ENCODE measurements around the gene CACNB4.
"Not testable (repeated sequence)": the region's sequence is repeated elsewhere in the genome, so short reads cannot be mapped to it uniquely, and the experiment has no call there.

CACNB4 gene

GRCh38 chr2:151933266-151933804, 165.5 kb downstream of the CACNB4 start:
- no peak for DNase-seq

DNA sequence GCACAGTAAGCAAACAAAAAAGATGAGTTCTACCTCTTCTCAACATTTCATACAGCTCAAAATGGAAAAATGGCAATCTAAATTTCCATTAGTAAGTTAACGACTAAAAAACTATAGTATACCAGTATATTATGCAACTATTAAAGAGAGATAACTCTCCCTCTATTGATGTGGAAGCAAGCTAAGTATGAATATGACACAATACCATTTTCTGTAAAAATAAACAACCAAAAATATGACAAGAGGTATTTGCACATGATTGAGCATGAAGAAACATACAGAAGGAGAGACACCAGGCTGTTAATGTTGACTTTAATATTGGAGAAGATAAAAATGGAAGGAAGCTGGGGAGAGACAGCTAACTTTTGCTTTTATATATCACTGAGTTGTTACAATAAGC, 167.1 kb downstream of the CACNB4 start:
- DNase-seq: no peak

- no peak for DNase-seq
Measured at GRCh38 chr2:151931030-151931611, 167.7 kb downstream of the CACNB4 start.

DNA sequence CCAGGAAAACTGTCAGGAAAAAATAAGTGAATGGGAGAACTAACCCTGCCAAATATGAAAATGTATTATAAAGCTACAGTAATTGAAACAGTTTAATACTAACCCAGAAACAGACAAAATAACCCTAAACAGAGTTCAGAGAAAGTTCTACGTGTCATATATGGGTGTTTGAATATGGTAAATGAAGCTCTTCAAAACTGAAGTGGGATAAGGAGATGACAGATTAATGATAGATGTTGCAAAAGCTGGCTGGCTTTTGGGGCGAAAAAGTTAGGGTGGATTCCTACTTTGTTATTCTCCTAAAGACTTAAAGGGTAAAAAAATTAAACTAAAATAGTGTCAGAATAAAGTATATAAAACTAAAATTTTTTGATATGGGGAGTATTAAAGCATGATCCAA, 168.8 kb downstream of the CACNB4 start:
- DNase-seq: no peak

DNA sequence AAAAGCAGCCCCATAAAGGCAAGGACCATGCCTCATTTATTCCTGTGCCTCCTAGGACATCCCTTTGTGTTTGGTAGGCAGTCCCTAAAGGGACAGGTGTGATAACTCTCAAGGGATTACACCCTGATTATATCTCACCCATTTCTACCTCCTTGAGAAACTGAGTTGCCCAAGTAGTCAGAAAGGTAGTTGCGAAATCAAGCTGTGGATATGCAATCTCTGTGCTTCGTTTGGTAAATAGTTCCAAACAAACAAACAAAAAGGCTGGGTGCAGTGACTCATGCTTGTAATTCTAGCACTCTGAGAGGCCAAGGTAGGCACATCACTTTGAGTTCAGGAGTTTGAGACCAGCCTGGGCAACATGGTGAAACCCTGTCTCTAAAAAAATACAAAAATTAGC, 170.5 kb downstream of the CACNB4 start:
- no peak for DNase-seq

DNA sequence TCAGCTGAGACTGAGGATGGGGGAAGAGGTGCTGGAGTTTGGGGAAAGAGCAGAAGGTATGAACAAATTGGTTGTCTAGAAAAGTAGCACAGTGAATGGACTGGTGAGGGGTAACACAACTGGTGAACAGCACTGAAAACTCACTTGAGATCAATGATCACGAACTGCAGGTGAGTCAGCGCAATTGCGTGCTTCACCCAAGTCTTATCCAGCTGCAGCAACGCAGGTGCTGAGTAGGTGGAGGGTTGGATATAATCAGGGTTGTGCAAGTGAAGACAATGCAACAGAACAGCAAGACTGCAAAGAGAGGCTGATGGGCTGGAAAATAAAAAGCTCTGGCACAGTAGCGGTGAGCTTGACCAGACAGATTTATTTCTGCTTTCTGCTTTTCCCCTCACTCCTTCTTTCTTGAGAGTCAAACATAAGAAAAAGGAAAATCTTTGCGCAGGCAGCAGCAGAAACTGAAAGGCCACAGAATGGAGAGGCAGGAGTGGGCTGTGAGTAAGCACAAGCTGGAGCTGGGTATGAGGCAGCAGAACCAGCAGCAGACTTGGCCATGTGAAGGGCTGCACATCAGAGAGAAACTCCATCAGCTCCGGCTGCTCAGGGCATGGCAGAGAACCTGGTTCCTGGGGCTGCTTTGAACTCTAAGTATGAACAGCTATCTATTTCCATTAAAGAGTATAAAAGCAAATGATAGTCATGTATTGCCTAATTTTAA, 171.2 kb downstream of the CACNB4 start:
- DNase-seq: no peak

- no peak for DNase-seq
Measured at GRCh38 chr2:151922845-151923666, 175.8 kb downstream of the CACNB4 start.

DNA sequence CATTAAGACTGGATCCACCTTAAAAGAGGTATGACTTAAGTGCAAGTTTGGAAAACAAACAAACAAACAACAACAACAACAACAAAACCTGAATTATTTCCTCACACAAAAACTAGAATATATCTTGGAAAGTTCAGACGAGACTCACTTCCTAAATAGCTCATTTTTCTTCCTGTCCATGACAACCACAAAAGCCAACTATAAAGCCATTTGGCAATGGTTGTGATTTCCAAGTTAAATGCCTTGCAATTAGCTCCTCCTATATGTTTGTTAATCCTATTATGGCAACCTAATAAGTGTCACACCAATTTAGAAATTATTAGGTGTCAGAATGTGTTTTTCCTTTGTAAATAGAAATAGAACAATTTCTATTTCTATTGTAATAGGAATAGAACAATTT, 179.1 kb downstream of the CACNB4 start:
- DNase-seq: no peak

DNA sequence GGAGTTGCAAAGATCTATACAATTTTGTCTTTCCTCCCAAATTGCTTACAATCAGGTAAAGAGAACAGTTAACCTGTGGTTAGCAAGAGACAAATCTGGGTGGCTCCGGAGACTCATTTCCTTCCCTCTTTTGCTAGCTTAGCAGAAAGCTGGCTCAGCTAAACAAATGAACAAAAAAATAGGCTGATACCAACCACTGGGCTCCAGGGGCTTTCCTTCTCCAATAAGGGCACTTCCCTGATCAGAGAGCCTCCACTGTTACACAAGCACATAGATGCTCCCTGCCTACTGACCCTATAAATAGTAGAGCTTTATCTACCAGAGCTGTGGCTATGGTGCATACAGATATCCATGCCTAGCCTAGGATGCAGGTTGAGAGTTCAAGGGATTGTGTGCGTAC, 180.5 kb downstream of the CACNB4 start:
- DNase-seq: no peak

DNA sequence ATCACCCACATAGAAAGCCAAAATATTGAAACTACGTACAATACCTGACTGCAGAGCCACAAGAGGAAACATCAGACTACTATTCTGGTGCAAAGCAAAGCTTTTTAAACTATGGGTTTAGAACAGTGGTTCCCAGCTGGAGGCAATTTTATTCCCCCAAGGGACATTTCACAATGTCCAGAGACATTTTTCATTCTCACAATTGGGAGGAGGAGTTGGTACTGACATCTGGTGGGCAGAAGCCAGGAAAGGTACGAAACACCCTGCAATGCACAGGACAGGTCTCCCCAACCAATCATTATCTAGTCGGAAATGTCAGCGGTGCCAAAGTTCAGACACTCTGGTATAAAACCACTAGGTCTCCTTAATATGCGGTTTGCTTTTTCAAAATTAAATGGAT, 182.2 kb downstream of the CACNB4 start:
- no peak for DNase-seq

- not testable (repeated sequence) for DNase-seq
Measured at GRCh38 chr2:151915629-151916025, 183.2 kb downstream of the CACNB4 start.

GRCh38 chr2:151914989-151915628, 183.7 kb downstream of the CACNB4 start:
- DNase-seq: no peak

DNA sequence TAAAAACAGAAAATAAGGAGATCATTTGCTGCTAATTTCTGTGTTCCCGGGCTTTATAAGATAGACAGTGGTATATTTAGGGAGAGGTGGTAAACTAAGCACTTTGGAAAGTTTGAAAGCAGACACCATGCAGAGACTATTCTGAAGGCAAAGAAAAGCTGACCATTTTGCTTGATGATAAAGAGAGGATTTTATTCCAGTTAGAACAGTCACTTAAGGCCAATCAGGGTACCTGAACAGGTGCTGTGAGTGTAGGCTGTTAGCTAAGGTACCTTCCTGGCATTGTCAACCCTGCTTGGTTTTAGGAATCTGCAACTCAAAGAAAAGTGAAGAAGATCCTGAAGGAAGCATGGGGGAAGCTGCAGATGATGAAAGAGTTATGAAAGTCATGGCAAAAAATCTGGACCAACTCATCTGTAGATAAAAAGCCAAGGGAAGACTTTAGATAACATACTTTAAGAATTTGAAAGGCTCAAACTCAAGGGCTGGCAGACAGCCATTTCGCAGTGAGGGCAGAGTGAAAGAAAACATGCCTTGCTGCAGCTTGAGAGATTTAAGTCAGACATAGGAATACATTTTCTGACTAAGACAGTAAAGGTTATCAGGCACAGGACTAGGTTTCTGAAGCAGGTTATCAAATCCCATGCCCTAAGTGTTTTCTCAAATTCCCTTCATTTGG, 190.5 kb downstream of the CACNB4 start:
- DNase-seq: no peak

- DNase-seq: no peak
Measured at GRCh38 chr2:151907286-151908203, 191.3 kb downstream of the CACNB4 start.

GRCh38 chr2:151906633-151906998, 192.2 kb downstream of the CACNB4 start:
- DNase-seq: no peak

- DNase-seq: no peak
Measured at GRCh38 chr2:151905963-151906632, 192.7 kb downstream of the CACNB4 start.

DNA sequence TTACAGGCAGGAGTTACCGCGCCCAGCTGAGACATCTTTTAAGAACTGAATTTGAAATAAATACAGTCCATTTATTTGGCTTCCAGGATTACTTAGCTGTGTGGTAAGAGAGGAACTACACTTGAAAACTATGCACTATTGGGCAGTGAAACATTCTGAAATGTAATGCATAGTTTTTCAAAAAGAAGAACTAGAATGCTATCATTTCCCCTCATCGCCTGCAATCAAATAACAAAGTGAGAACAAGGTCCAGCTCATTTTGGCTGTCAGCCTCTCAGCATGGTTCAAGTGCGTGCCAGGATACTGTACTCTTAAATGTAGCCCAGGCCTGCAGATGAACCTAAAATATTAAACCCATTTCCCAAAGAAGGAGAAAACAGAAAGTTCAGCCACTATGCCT, 194.0 kb downstream of the CACNB4 start:
- DNase-seq: no peak

DNA sequence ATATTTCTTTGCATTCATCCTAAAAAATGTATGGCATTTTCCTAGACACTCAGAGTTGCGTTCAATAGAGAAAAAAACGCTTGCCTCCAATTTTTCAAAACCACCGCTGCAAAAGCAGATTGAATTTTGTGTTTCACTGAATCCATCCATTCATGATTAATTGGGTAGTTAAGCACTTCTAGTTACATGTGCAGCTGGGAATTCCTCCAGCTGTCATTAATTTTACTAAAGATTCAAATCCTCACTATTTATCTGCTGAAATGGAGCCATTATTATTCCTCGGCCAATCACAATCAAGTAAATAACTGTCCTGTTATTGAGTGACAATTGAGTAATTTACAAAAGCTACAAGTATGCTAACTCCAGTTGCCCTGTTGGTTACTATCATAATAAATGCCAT, 194.8 kb downstream of the CACNB4 start:
- DNase-seq: no peak

- DNase-seq: no peak
Measured at GRCh38 chr2:151902829-151903228, 196.0 kb downstream of the CACNB4 start.

GRCh38 chr2:151900331-151900730, 198.5 kb downstream of the CACNB4 start:
- DNase-seq: no peak

DNA sequence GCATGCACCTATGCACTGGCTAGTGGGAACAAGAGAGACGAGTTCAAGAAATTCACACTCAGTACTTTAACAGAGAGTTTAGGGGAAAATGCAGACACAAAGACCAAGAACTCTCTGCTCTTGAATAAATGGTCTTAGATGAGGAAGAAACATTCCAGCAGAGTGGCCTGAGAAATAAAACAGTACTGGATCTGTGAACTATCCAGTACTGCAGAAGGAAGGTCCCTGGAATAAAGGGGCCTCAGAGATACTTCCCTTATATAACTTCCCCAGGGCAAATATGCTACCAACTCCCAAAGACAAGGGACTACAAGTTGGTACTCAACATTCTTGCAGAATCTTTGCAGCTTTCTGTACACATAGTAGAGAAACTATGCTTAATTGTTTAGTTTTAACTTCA, 199.7 kb downstream of the CACNB4 start:
- no peak for DNase-seq
